Fibroblast of the aortic adventitia (primary cell): Measurements from ENCODE around the gene TPST2. TPM values are rescaled to one million over a fixed set of nuclear protein-coding genes. Genes with fewer than 3 reads are reported as not detected.

Source experiments
- DNase-seq: peaks from one replicate; pipeline ENCODE4 v3.0.0-alpha.2; 2010; ENCODE audit warnings: low read depth
- H3K4me3 ChIP-seq: 2 replicates; pipeline ENCODE4 v1.5.1; 2011; ENCODE audit warnings: low read depth, mild to moderate bottlenecking, control low read depth, low read length, moderate library complexity
- total RNA-seq: library from RNA; depleted of rRNA; stranded (reverse); fragments of >200 nt; gene quantifications from 2 replicates; pipeline ENCODE4 v1.2.3, GENCODE V29; 2012; ENCODE audit warnings: low replicate concordance
- TF ChIP-seq, protein P1 (sequence below): IDR thresholded peaks from 2 replicates; pipeline ENCODE4 v1.5.1; 2011; ENCODE audit warnings: mild to moderate bottlenecking, low read length, control low read depth, inconsistent platforms; ENCODE audit not compliant: insufficient read depth

TPST2 gene
- total RNA-seq, 1 donor, result 15.5 TPM

DNA sequence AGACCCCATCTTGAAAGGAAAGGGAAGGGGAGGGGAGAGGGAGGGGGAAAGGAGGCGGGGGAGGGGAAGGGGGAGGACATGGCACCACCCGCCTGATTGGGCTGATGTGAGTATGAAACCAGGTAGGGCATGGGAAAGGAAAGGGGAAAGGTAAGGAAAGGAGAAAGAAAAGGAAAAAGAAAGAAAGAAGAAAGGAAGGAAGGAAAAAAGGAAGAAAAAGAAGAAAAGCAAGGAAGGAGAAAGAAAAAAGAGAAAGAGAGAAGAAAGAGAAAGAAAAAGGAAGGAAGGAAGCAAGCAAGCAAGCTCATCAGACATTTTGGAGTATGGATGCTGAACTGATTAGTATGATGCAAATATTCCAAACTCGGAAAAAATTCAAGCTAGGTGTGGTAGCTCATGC lies 41.6 kb downstream of the TPST2 start:
- TF ChIP-seq, protein P1, sequence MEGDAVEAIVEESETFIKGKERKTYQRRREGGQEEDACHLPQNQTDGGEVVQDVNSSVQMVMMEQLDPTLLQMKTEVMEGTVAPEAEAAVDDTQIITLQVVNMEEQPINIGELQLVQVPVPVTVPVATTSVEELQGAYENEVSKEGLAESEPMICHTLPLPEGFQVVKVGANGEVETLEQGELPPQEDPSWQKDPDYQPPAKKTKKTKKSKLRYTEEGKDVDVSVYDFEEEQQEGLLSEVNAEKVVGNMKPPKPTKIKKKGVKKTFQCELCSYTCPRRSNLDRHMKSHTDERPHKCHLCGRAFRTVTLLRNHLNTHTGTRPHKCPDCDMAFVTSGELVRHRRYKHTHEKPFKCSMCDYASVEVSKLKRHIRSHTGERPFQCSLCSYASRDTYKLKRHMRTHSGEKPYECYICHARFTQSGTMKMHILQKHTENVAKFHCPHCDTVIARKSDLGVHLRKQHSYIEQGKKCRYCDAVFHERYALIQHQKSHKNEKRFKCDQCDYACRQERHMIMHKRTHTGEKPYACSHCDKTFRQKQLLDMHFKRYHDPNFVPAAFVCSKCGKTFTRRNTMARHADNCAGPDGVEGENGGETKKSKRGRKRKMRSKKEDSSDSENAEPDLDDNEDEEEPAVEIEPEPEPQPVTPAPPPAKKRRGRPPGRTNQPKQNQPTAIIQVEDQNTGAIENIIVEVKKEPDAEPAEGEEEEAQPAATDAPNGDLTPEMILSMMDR, result no peak
- DNase-seq, result no peak
- no peak overlapping the region for H3K4me3 ChIP-seq

GRCh38 chr22:26547837-26548236 lies 42.1 kb downstream of the TPST2 start:
- no peak for DNase-seq
- TF ChIP-seq, protein P1, result no peak
- no peak overlapping the region for H3K4me3 ChIP-seq

DNA sequence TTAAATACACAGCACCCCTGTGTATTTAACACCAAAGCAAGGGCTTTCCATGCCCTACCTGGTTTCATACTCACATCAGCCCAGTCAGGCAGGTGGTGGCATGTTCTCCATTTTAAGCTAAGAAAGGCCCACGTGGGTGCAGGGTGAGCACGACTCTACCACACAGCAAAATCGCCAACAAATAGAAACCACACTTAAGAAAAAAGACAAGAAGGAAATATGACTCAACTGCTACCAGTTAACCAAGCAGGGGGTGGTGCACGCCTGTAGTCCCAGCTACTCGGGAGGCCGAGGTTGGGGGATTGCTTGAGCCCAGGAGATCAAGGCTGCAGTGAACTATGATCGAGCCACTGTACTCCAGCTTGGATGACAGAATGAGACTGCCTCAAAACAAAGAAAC lies 42.5 kb downstream of the TPST2 start:
- no peak for DNase-seq
- TF ChIP-seq, protein P1, result no peak
- H3K4me3 ChIP-seq, result no peak overlapping the region

- DNase-seq, result no peak
- TF ChIP-seq, protein P1, result no peak
- no peak overlapping the region for H3K4me3 ChIP-seq
Measured at GRCh38 chr22:26546282-26546681, 43.6 kb downstream of the TPST2 start.

- DNase-seq, result no peak
- no peak overlapping the region for H3K4me3 ChIP-seq
- TF ChIP-seq, protein P1, result no peak
Measured at GRCh38 chr22:26545827-26546226, 44.1 kb downstream of the TPST2 start.

DNA sequence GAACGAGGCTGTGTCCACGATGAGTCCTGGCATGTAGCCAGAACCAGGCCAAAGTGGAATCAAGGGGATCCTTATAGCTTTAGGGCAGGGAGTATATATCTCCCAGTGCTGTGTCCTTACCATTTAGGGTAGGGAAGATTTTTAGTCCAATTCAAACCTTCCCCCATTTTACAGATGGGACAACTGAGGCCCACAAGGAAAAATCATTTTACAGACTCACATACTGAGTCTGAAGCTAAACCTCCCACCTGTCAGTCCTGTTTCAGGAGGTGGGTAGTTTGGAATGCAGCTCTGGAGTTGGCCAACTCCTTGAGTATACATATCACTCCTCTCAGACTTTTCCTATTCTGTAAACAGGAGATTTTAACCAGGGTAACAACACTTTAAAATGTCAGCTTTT lies 44.5 kb downstream of the TPST2 start:
- TF ChIP-seq, protein P1, result no peak
- no peak for DNase-seq
- H3K4me3 ChIP-seq, result no peak overlapping the region

DNA sequence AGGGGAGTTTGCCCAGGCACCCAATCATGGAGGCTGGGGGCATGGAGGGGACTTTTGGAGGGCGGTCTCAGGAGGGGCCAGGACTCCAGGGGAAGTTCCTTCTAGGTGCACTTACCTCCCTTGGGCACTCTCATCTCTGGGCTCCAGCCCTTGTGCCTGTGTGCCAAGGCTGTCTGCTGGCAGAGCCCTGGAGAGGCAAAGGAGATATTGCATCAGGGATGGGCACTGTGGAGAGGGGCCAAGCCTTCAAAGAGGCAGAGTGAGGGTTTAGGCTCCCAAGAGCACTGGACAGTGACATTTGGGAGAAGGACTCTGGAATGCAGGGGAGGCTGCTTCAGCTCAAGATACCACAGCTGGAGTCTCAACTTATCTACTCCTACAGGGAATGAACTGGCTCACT lies 45.4 kb downstream of the TPST2 start:
- TF ChIP-seq, protein P1, result no peak
- DNase-seq, result no peak
- no peak overlapping the region for H3K4me3 ChIP-seq
